GM23248 (cell line): ENCODE results near the gene IL1R1.

Experiments
- EZH2 ChIP-seq: fragments of 200-600 bp; sonication (generic); IDR thresholded peaks from 2 replicates; pipeline ENCODE4 v1.6.1; 2018; ENCODE audit warnings: antibody characterized with exemption, mild to moderate bottlenecking; ENCODE audit not compliant: insufficient read depth, poor library complexity, severe bottlenecking
- EZH2phosphoT487 ChIP-seq: fragments of 200-600 bp; sonication (generic); IDR thresholded peaks from 2 replicates; pipeline ENCODE4 v1.6.1; 2018; ENCODE audit warnings: antibody characterized with exemption, moderate library complexity, mild to moderate bottlenecking, low read depth; ENCODE audit not compliant: insufficient read depth

DNA sequence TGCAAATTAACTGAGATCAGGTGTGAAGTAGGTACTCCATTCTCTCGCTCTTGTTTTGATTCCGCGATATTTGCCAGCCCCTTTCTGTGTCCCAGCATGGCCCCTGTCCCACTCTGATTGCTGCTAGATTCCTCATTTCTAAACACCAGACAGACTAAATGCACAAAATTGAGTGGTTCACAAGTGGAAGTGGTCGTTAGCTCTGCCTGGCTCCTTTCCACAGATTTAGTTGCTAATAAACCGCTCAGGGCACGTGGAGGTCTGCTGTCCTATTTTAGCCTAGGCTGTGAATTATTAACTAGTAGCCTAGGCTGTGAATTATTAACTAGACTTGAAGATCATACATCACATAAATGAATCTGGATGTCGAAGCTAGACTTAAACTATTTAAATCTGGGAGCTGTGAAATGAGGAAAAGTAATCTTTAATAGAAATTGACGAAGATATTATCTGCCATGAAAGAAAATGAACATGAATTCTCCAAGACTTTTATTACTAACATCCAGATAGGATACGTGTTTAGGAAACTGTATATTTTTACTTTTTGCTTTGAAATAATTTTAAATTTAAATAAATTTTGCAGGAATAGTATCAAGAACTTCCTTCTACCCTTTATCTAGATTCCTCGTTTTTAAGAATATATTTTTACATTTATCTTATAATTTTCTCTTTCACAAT lies 48.0 kb downstream of the IL1R1 start:
- TF ChIP-seq EZH2phosphoT487: no peak
- TF ChIP-seq EZH2: no peak
